Pancreas (tissue), 10 donors: ENCODE measurements around the gene INAVA. TPM values are rescaled to one million over a fixed set of nuclear protein-coding genes. Genes with fewer than 3 reads are reported as not detected.

Experiments
- ATAC-seq, 4 donors: fragments of 200-7000 bp; cut with Tn5 transposase; one replicate each; pipeline versions ENCODE4 v1.8.0 to v1.9.1; 2020; ENCODE audit warnings: mild to moderate bottlenecking in 4 of 4, moderate library complexity in 4 of 4
- DNase-seq, 6 donors: peaks; one replicate each; pipeline ENCODE4 v3.0.0-alpha.2; 2020
- FAIRE-seq: peaks from 2 replicates; lab custom pipeline; 2012; peaks lifted over from hg19 to GRCh38; lab: Jason Lieb, UNC
- H3K27ac ChIP-seq, 4 donors: fragments of 200-600 bp; sonication (generic); 1 replicate in 3 of 4; 2 replicates in 1 of 4; pipeline versions ENCODE4 v1.5.0 to v1.8.0; 2020
- H3K27me3 ChIP-seq, 4 donors: fragments of 200-600 bp; one replicate each; pipeline ENCODE4 v1.8.0; 2021
- H3K36me3 ChIP-seq, 3 donors: fragments of 200-600 bp; sonication (generic) in 1 of 3; one replicate each; pipeline versions ENCODE4 v1.5.0 to v1.8.0; 2020 to 2021
- H3K4me1 ChIP-seq, 3 donors: fragments of 200-600 bp; one replicate each; pipeline ENCODE4 v1.8.0; 2021
- H3K4me3 ChIP-seq, 4 donors: fragments of 200-600 bp; sonication (generic) in 2 of 4; one replicate each; pipeline versions ENCODE4 v1.5.0 to v1.8.0; 2020 to 2021
- H3K9me3 ChIP-seq, 4 donors: fragments of 200-600 bp; one replicate each; pipeline ENCODE4 v1.8.0; 2021
- WGBS, 2 donors: extraction: QIAGEN DNeasy Blood & Tissue Kit; methylation state at CpG; one replicate each; pipeline ENCODE4 v1.1.7; 2013; 5-methylcytosine and 5-hydroxymethylcytosine counted together
- intact Hi-C, 3 donors: fragments of 100-400 bp; cut with DNase I; formaldehyde crosslinking; loops; one replicate each; pipeline versions ENCODE4 v1.11.1 to v1.14.2; 2022
- polyA plus RNA-seq, 2 donors: library from polyadenylated mRNA; stranded (reverse); fragments of 200-250 nt; gene quantifications; one replicate each; pipeline ENCODE4 v1.2.3, GENCODE V29; 2013
- total RNA-seq, 6 donors: library from RNA; stranded (reverse); fragmentation: NEBNext Ultra II Directional in 4 of 6; extraction: Animal tissue kit (Norgen Biotek cat#: 25700) in 4 of 6; gene quantifications; one replicate each; pipeline versions ENCODE4 v1.2.1 to v1.2.4, GENCODE V29; 2021 to 2023
- TF ChIP-seq, protein P1 (sequence below), 4 donors: fragments of 200-600 bp; sonication (generic) in 3 of 4; IDR thresholded peaks; one replicate each; pipeline versions ENCODE4 v1.5.0 to v1.8.0; 2021; ENCODE audit warnings: antibody characterized with exemption in 4 of 4
- donor health status: healthy with polysubstance abuse.
- donor health status: DM: no; HTN: no; CAD: no; lungs with moderate emphysema.
- donor health status: DM: no; HTN: no; CAD: no.
- donor health status: control.
- donor health status: control.
- donor health status: Bipolar disorder and iron deficiency.
- donor health status: DM: yes; HTN: yes; CAD: no.
- donor health status: DM: no; HTN: no; CAD: no.
- donor health status: DM: no; HTN: no; CAD: no.
- donor health status: DM: yes; HTN: yes; CAD: no.

INAVA gene
- total and polyA plus RNA-seq, 8 donors, result 5.0 to 26.6 (median 13.8) TPM

DNA sequence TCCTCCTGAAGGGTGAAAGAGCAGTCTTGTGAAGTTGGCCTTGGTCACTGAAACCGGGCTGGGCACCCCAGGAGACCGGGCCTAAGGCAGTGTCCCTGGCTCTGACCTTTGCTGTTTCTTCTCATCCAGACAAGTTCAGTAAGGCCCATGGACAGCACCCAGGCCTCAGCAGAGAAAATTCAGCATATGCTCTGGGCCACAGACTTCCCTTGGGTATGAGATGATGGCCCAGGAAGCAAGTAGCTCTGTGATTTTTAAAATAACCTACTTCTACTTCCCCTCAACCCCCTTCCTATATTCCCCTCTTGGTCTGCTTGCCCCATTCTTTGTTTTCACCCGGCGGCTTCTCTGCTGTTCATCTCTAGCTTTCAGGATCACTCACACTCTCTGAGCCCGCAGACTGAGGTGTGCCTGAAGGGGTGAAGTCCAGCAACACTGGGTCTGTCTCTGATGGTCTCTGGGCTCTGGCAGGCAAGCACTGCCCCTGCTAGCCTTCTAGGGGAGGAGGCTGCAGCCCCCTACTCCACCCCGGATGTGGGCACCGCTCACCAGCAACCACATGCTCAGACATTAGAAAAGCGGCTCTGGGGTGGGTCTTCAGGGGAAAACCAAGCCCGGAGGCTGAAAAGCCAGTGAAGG lies 24.8 kb upstream of the INAVA start:
- H3K36me3 ChIP-seq, result no peaks in the 10 kb centered on the region
- no peak overlapping the region for H3K27ac ChIP-seq
- peaks cover 0 to 4% (median 0%) of the 10 kb centered on the region in 3 donors for H3K4me1 ChIP-seq
- intact Hi-C loops, result no loop called here
- peaks cover 0 to 13% (median 2%) of the 10 kb centered on the region in 4 donors for H3K27me3 ChIP-seq
- DNase-seq (no peak), FAIRE-seq (no peak), ATAC-seq (no peak)
- H3K4me3 ChIP-seq, result no peak overlapping the region
- no peaks in the 10 kb centered on the region for H3K9me3 ChIP-seq
- 84 to 89% methylated on average over 9 of the region's 9 CpGs for WGBS, 2 donors
- TF ChIP-seq, protein P1, sequence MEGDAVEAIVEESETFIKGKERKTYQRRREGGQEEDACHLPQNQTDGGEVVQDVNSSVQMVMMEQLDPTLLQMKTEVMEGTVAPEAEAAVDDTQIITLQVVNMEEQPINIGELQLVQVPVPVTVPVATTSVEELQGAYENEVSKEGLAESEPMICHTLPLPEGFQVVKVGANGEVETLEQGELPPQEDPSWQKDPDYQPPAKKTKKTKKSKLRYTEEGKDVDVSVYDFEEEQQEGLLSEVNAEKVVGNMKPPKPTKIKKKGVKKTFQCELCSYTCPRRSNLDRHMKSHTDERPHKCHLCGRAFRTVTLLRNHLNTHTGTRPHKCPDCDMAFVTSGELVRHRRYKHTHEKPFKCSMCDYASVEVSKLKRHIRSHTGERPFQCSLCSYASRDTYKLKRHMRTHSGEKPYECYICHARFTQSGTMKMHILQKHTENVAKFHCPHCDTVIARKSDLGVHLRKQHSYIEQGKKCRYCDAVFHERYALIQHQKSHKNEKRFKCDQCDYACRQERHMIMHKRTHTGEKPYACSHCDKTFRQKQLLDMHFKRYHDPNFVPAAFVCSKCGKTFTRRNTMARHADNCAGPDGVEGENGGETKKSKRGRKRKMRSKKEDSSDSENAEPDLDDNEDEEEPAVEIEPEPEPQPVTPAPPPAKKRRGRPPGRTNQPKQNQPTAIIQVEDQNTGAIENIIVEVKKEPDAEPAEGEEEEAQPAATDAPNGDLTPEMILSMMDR (IDR thresholded peaks at IDR 0.05), result no peak

DNA sequence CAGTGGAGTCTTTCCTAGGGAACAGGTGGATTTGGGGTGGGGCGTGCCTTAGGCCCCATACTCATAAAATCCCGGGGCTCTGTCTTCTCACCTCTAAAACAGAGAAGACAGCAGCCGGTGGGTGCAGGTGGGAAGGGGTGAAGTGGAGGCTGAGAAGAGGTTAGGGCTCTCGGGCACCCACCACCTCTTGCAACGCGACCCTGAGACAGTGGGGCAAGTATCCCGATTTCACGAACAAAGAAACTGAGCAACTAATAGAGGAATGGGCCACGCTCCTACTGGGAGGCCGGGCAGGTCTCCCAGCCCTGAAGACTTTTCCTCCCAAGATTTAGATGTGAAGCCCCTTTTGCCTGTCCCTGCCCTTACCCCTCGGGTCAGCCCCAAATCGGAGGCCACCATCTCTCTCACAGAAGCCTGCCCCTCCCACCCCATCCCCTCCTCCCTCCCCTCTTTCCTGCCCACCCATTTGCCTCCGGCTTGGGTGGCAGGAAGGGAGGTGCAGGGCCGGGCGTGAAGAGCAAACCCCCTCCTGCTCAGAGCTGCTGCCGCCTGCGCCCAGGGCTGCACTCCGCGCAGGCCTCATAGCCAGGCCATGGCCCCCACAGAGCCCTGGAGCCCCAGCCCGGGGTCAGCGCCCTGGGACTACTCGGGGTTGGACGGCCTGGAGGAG lies 22.1 kb upstream of the INAVA start, which contains the start of gene GPR25:
Gene GPR25 (plus strand): TSS at position 536 of the 670 bp plus-strand sequence. CDS start 57 bp downstream, at position 593.
- Histone ChIP-seq H3K27me3 (peaks cover 0 to 20% (median 2%) of the 10 kb centered on the region in 4 donors), H3K36me3 (no peaks in the 10 kb centered on the region), H3K9me3 (no peaks in the 10 kb centered on the region), H3K4me3 (peak within 1 kb of the TSS in 2 of 4 donors; percentile 10 to 37), H3K27ac (no peak within 1 kb of the TSS), H3K4me1 (peaks cover 0 to 4% (median 0%) of the 10 kb centered on the region in 3 donors)
- FAIRE-seq (no peak), DNase-seq (no peak), ATAC-seq (peak in 2 of 4 donors; percentile 11 to 24)
- WGBS, 2 donors, result 83% methylated on average over 23 of the region's 23 CpGs
- intact Hi-C loops, result no loop called here
- TF ChIP-seq, protein P1 (IDR thresholded peaks at IDR 0.05), result no peak

DNA sequence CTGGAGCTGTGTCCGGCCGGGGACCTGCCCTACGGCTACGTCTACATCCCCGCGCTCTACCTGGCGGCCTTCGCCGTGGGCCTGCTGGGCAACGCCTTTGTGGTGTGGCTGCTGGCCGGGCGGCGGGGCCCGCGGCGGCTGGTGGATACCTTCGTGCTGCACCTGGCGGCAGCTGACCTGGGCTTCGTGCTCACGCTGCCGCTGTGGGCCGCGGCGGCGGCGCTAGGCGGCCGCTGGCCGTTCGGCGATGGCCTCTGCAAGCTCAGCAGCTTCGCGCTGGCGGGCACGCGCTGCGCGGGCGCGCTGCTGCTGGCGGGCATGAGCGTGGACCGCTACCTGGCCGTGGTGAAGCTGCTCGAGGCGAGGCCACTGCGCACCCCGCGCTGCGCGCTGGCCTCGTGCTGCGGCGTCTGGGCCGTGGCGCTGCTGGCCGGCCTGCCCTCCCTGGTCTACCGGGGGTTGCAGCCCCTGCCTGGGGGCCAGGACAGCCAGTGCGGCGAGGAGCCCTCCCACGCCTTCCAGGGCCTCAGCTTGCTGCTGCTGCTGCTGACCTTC lies 21.5 kb upstream of the INAVA start:
- DNase-seq (peak in 1 of 6 donors; percentile 79), ATAC-seq (peak; percentile 46 to 80 (median 59)), FAIRE-seq (no peak)
- TF ChIP-seq, protein P1 (IDR thresholded peaks at IDR 0.05), result no peak
- Histone ChIP-seq H3K27ac (no peak overlapping the region), H3K27me3 (peaks cover 0 to 20% (median 2%) of the 10 kb centered on the region in 4 donors), H3K9me3 (no peaks in the 10 kb centered on the region), H3K4me3 (peak overlapping the region in 2 of 4 donors; percentile 10 to 37), H3K4me1 (peaks cover 0 to 4% (median 0%) of the 10 kb centered on the region in 3 donors), H3K36me3 (no peaks in the 10 kb centered on the region)
- WGBS, 2 donors, result 16% methylated on average over 35 to 61 of the region's 61 CpGs
- intact Hi-C loops, result no loop called here

DNA sequence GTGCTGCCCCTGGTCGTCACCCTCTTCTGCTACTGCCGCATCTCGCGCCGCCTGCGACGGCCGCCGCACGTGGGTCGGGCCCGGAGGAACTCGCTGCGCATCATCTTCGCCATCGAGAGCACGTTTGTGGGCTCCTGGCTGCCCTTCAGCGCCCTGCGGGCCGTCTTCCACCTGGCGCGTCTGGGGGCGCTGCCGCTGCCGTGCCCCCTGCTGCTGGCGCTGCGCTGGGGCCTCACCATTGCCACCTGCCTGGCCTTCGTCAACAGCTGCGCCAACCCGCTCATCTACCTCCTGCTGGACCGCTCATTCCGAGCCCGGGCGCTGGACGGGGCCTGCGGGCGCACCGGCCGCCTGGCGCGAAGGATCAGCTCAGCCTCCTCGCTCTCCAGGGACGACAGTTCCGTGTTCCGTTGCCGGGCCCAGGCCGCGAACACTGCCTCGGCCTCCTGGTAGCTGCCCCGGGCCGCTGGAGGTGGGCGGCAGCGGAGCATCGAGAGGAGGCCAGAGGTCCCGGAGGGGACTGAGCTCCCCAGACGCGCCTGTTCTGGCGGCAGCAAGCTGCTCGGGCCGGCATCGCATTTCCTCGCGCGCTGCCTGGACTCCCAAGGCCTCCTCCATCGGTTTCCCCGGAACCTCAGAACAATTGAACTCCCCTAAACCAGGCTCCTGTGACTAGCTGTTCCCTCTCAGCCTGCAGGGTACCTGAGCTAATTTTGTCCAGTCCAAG lies 20.9 kb upstream of the INAVA start:
- FAIRE-seq (no peak), ATAC-seq (peak in 3 of 4 donors; percentile 12 to 30 (median 19)), DNase-seq (peak in 1 of 6 donors; percentile 58)
- TF ChIP-seq, protein P1 (IDR thresholded peaks at IDR 0.05), result no peak
- Histone ChIP-seq H3K27me3 (peaks cover 0 to 20% (median 2%) of the 10 kb centered on the region in 4 donors), H3K36me3 (no peaks in the 10 kb centered on the region), H3K27ac (no peak overlapping the region), H3K9me3 (no peaks in the 10 kb centered on the region), H3K4me3 (peak overlapping the region in 2 of 4 donors; percentile 10 to 37), H3K4me1 (peaks cover 0 to 4% (median 0%) of the 10 kb centered on the region in 3 donors)
- intact Hi-C loops, result no loop called here
- 28 to 34% methylated on average over 62 to 66 of the region's 66 CpGs for WGBS, 2 donors
